Left ventricle myocardium inferior (tissue), 1 donor: ENCODE results near the gene RAB37. TPM values are rescaled to one million over a fixed set of nuclear protein-coding genes. Genes with fewer than 3 reads are reported as not detected.

Experiments
- DNase-seq: peaks from one replicate; pipeline ENCODE4 v3.0.0-alpha.2; 2020
- H3K27ac ChIP-seq: fragments of 200-600 bp; replicated peaks from 2 replicates; pipeline ENCODE4 v1.8.0; 2021
- H3K27me3 ChIP-seq: fragments of 200-600 bp; 2 replicates; pipeline ENCODE4 v1.8.0; 2021; ENCODE audit warnings: low read depth
- H3K36me3 ChIP-seq: fragments of 200-600 bp; 2 replicates; pipeline ENCODE4 v1.8.0; 2021
- H3K4me1 ChIP-seq: fragments of 200-600 bp; 2 replicates; pipeline ENCODE4 v1.8.0; 2021
- H3K4me3 ChIP-seq: fragments of 200-600 bp; 2 replicates; pipeline ENCODE4 v1.8.0; 2021; ENCODE audit warnings: mild to moderate bottlenecking, moderate library complexity
- H3K9me3 ChIP-seq: fragments of 200-600 bp; replicated peaks from 2 replicates; pipeline ENCODE4 v1.8.0; 2021
- intact Hi-C: fragments of 100-400 bp; cut with micrococcal nuclease; formaldehyde crosslinking; loops from one replicate; pipeline ENCODE4 v1.11.0; 2022
- total RNA-seq: library from RNA; stranded (reverse); fragmentation: NEBNext Ultra II Directional; extraction: Animal tissue kit (Norgen Biotek cat#: 25700); gene quantifications from one replicate; pipeline ENCODE4 v1.2.1, GENCODE V29; 2021
- TF ChIP-seq, protein P1 (sequence below): fragments of 200-600 bp; IDR thresholded peaks from 2 replicates; pipeline ENCODE4 v1.8.0; 2021; ENCODE audit warnings: antibody characterized with exemption, mild to moderate bottlenecking, borderline replicate concordance
- donor health status: DM: no; HTN: yes; CAD: no; lungs with severe emphysema.

Gene RAB37
- total RNA-seq, 1 donor from 2014 or later, result 1.9 TPM

DNA sequence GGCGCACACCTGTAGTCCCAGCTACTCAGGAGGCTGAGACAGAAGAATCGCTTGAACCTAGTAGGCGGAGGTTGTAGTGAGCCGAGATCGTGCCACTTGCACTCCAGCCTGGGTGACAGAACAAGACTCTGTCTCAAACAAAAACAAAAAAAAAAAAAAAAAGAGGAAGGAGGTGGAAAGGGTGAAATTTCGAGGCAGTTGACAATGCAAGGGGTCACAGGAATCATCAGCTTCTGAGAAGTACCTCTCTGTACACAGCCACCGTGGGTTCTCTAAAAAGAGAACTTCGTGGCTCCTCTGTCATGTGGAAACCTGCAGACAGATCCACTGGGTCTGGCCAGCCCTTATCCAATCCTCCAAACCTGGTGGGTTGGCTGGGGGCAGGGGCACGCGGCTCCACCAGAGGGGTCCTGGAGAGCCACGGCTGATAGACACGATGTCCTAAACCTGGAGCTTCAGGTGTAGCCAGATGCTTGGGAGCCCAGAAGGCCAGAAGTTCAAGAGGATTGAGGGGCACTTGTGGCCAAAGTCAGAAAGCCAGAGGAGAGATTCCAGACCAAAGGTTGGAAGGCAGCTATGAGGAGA lies 23.8 kb upstream of the RAB37 start:
- TF ChIP-seq, protein P1, sequence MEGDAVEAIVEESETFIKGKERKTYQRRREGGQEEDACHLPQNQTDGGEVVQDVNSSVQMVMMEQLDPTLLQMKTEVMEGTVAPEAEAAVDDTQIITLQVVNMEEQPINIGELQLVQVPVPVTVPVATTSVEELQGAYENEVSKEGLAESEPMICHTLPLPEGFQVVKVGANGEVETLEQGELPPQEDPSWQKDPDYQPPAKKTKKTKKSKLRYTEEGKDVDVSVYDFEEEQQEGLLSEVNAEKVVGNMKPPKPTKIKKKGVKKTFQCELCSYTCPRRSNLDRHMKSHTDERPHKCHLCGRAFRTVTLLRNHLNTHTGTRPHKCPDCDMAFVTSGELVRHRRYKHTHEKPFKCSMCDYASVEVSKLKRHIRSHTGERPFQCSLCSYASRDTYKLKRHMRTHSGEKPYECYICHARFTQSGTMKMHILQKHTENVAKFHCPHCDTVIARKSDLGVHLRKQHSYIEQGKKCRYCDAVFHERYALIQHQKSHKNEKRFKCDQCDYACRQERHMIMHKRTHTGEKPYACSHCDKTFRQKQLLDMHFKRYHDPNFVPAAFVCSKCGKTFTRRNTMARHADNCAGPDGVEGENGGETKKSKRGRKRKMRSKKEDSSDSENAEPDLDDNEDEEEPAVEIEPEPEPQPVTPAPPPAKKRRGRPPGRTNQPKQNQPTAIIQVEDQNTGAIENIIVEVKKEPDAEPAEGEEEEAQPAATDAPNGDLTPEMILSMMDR, result no peak

DNA sequence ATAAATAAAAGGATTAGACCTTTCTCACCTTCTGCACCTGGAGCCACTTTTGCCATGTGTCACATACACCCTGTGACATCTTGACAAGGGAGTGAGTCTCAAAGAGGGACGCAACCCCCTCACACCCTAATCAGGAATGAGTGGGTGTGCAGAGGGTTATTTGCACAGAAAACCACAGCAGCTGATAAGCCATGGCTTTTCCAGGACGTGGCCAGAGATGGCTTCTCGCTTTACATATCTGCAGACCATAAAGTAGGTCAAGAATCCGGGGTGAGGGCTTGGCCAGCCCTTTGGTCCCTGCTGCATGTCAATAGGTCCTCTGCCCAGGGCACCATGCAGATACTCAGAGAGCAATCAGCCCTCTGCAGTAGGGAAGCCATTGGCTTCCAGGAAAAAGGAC lies 21.9 kb upstream of the RAB37 start:
- Histone ChIP-seq H3K36me3 (no peaks in the 10 kb centered on the region), H3K4me3 (no peak overlapping the region)
- intact Hi-C loops, result no loop called here

More for the DNA sequence above, 23.8 kb upstream of the RAB37 start:
- no peak overlapping the region for H3K27ac ChIP-seq
- H3K9me3 ChIP-seq, result no peaks in the 10 kb centered on the region
- no peak overlapping the region for H3K4me3 ChIP-seq
- intact Hi-C loops, result no loop called here
- peaks cover 68% of the 10 kb centered on the region for H3K27me3 ChIP-seq
- no peak for DNase-seq
- no peaks in the 10 kb centered on the region for H3K4me1 ChIP-seq
- no peaks in the 10 kb centered on the region for H3K36me3 ChIP-seq

DNA sequence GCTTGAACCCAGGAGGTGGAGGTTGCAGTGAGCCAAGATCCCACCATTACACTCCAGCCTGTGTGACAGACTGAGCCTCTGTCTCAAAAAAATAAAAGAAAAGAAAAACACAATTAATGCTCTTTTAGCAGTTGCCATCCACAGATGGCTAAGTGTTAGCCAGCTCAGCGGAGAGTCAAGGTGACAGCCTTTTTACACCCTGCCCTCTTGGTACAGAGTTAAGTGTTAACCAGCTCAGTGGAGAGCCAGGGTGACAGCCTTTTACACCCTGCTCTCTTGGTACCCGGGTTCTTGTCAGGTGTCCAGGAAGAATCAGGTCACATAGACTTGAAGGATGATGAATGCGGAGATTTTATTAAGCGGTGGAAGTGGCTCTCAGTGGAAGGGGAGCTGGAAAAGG lies 16.6 kb upstream of the RAB37 start:
- no peaks in the 10 kb centered on the region for H3K36me3 ChIP-seq
- DNase-seq, result no peak
- H3K4me3 ChIP-seq, result no peak overlapping the region
- intact Hi-C loops, result no loop called here
- H3K27ac ChIP-seq, result no peak overlapping the region
- TF ChIP-seq, protein P1, result no peak
- H3K27me3 ChIP-seq, result peaks cover 55% of the 10 kb centered on the region
- no peaks in the 10 kb centered on the region for H3K4me1 ChIP-seq
- H3K9me3 ChIP-seq, result peaks cover 3% of the 10 kb centered on the region

More for the DNA sequence above, 21.9 kb upstream of the RAB37 start:
- H3K27ac ChIP-seq, result no peak overlapping the region
- no peaks in the 10 kb centered on the region for H3K4me1 ChIP-seq
- peaks cover 87% of the 10 kb centered on the region for H3K27me3 ChIP-seq
- H3K9me3 ChIP-seq, result no peaks in the 10 kb centered on the region
- DNase-seq, result no peak
- TF ChIP-seq, protein P1, result no peak

DNA sequence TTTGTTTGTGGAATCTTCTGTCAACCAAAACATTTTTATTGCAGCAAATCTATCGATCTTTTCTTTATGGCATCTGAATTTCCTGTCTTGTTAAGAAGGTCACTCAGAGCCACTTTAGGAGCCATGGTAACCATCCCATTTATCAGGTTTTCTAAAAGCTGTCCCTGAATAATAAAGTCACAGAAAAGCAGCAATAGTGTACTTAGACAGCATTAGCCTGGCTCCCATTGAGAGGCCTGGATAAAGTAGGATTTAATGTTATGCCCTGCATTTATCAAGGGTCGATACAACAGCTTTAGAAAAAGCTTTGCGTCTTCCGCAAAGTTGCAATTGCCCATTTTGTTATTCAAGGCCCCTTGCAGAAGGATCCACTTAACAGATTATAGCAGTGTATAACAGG lies 14.3 kb upstream of the RAB37 start:
- Histone ChIP-seq H3K27ac (no peak overlapping the region), H3K27me3 (peaks cover 36% of the 10 kb centered on the region), H3K4me3 (no peak overlapping the region), H3K4me1 (no peaks in the 10 kb centered on the region), H3K36me3 (no peaks in the 10 kb centered on the region), H3K9me3 (peaks cover 3% of the 10 kb centered on the region)
- intact Hi-C loops, result no loop called here
- no peak for DNase-seq
- TF ChIP-seq, protein P1, result no peak

DNA sequence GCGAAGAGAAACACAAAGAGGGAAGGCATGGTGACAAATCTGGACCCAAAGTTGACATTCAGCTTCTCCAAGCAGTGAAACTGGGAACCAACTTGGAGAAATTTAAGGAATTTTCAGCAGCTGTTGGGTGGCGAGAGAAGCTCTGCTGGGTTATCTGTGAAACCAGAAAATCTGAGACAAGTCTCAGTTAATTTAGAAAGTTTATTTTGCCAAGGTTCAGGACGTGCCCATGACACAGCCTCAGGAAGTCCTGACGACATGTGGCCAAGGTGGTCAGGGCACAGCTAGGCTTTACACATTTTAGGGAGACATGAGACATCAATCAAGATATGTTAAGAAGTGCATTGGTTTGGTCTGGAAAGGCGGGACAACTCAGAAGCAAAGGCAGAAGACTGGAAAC lies 13.2 kb upstream of the RAB37 start:
- no peak overlapping the region for H3K27ac ChIP-seq
- no peaks in the 10 kb centered on the region for H3K36me3 ChIP-seq
- peaks cover 3% of the 10 kb centered on the region for H3K9me3 ChIP-seq
- intact Hi-C loops, result no loop called here
- DNase-seq, result no peak
- peaks cover 29% of the 10 kb centered on the region for H3K27me3 ChIP-seq
- TF ChIP-seq, protein P1, result no peak
- no peak overlapping the region for H3K4me3 ChIP-seq
- no peaks in the 10 kb centered on the region for H3K4me1 ChIP-seq
